CD4-positive, alpha-beta T cell (primary cell): ENCODE data around the gene LRRC36. TPM values are rescaled to one million over a fixed set of nuclear protein-coding genes. Genes with fewer than 3 reads are reported as not detected.

ENCODE experiments used
- ATAC-seq: fragments of 200-7000 bp; cut with Tn5 transposase; one replicate; pipeline ENCODE4 v1.10.0; 2022; ENCODE audit warnings: mild to moderate bottlenecking; ENCODE audit not compliant: poor library complexity
- CTCF ChIA-PET: fragments of 350-600 bp; sonication (Branson Sonifier 250); formaldehyde crosslinking; loops from one replicate; lab custom pipeline; 2021; ENCODE audit warnings: antibody characterized with exemption, inconsistent platforms; lab: Charles Lee
- POLR2A ChIA-PET: fragments of 350-600 bp; sonication (Branson Sonifier 250); formaldehyde crosslinking; loops from one replicate; lab custom pipeline; 2021; ENCODE audit warnings: antibody characterized with exemption, inconsistent platforms; lab: Charles Lee
- DNase-seq, 14 experiments: peaks; one replicate each; pipeline ENCODE4 v3.0.0-alpha.2; 2013 to 2020; ENCODE audit warnings: mixed read lengths in 2 of 14
- H3K27ac ChIP-seq, 2 donors: one replicate each; pipeline versions ENCODE4 v1.5.1 to v1.7.0; 2013; ENCODE audit warnings: low read length in 2 of 2, low read depth in 1 of 2, mild to moderate bottlenecking in 1 of 2
- H3K27me3 ChIP-seq, 2 experiments: 1 replicate in 1 of 2; 2 replicates in 1 of 2; pipeline versions ENCODE4 v1.6.1 to v1.7.0; 2013; ENCODE audit warnings: low read length in 2 of 2, control low read depth in 1 of 2, mild to moderate bottlenecking in 1 of 2, moderate library complexity in 1 of 2; ENCODE audit not compliant: insufficient read depth in 2 of 2, control insufficient read depth in 1 of 2
- H3K36me3 ChIP-seq: one replicate; pipeline ENCODE4 v1.6.1; 2013; ENCODE audit warnings: low read length, control low read depth; ENCODE audit not compliant: insufficient read depth
- H3K4me1 ChIP-seq: one replicate; pipeline ENCODE4 v1.6.1; 2013; ENCODE audit warnings: low read length, control low read depth; ENCODE audit not compliant: insufficient read depth
- H3K4me3 ChIP-seq: one replicate; pipeline ENCODE4 v1.5.1; 2013; ENCODE audit warnings: mild to moderate bottlenecking, low read length, moderate library complexity
- H3K9me3 ChIP-seq, 2 experiments: 1 replicate in 1 of 2; 2 replicates in 1 of 2; pipeline versions ENCODE4 v1.6.1 to v1.7.0; 2013; ENCODE audit warnings: low read length in 2 of 2, mild to moderate bottlenecking in 2 of 2, control low read depth in 1 of 2, moderate library complexity in 1 of 2; ENCODE audit not compliant: control insufficient read depth in 1 of 2, insufficient read depth in 1 of 2
- H3K27ac Mint-ChIP-seq: one replicate; pipeline ENCODE4 v1.8.0; 2020; ENCODE audit warnings: mixed read lengths
- H3K27me3 Mint-ChIP-seq: one replicate; pipeline ENCODE4 v1.8.0; 2021; ENCODE audit warnings: mixed read lengths
- H3K36me3 Mint-ChIP-seq: one replicate; pipeline ENCODE4 v1.8.0; 2021; ENCODE audit warnings: low read depth, mixed read lengths
- H3K4me1 Mint-ChIP-seq: one replicate; pipeline ENCODE4 v1.8.0; 2021; ENCODE audit warnings: low read depth, mixed read lengths
- H3K4me3 Mint-ChIP-seq: one replicate; pipeline ENCODE4 v1.8.0; 2020; ENCODE audit warnings: mild to moderate bottlenecking, mixed read lengths
- H3K9me3 Mint-ChIP-seq: one replicate; pipeline ENCODE4 v1.8.0; 2020; ENCODE audit warnings: mixed read lengths
- CTCF ChIP-seq: fragments of 200-600 bp; IDR thresholded peaks from one replicate; pipeline ENCODE4 v1.8.0; 2022; ENCODE audit warnings: antibody characterized with exemption, mild to moderate bottlenecking
- intact Hi-C, 2 experiments: fragments of 100-400 bp; cut with DNase I in 1 of 2; cut with micrococcal nuclease in 1 of 2; formaldehyde crosslinking; loops; one replicate each; pipeline versions ENCODE4 v1.15.1 to v1.9.0; 2023 to 2025; cut with DNase I, micrococcal nuclease
- total RNA-seq, 174 experiments: library from RNA in 2 of 174; stranded (reverse) in 2 of 174; gene quantifications; one replicate each; pipeline ENCODE4 v1.2.3 and lab custom pipeline; 2021 to 2026

LRRC36 gene
- total RNA-seq, 2 experiments from 2014 or later, result not detected

- Histone ChIP-seq H3K36me3 (no peaks in the 10 kb centered on the region), H3K27me3 (no peaks in the 10 kb centered on the region), H3K4me3 (no peak overlapping the region), H3K27ac (no peak overlapping the region), H3K4me1 (no peaks in the 10 kb centered on the region), H3K9me3 (no peaks in the 10 kb centered on the region)
- Mint-ChIP-seq H3K27ac (no peak overlapping the region), H3K36me3 (no peaks in the 10 kb centered on the region), H3K4me1 (peaks cover 16% of the 10 kb centered on the region), H3K9me3 (no peaks in the 10 kb centered on the region), H3K4me3 (no peak overlapping the region), H3K27me3 (peaks cover 14% of the 10 kb centered on the region)
- no peak for ATAC-seq
- intact Hi-C loops, result no loop called here
- DNase-seq, result no peak
- no peak for TF ChIP-seq CTCF
- CTCF ChIA-PET, result no interaction called here
- POLR2A ChIA-PET, result no interaction called here
These were observed 34.4 kb downstream of the LRRC36 start for GRCh38 chr16:67361038-67361437.

- no peaks in the 10 kb centered on the region for H3K27me3 ChIP-seq
- H3K4me1 Mint-ChIP-seq, result peaks cover 16% of the 10 kb centered on the region
- no peak overlapping the region for H3K4me3 ChIP-seq
- peak overlapping the region in 1 of 2 donors; percentile 4 for H3K27ac ChIP-seq
- intact Hi-C loops, result no loop called here
- ATAC-seq, result no peak
- no peak overlapping the region for H3K4me3 Mint-ChIP-seq
- no peaks in the 10 kb centered on the region for H3K36me3 ChIP-seq
- peak in 1 of 14 experiments; percentile 5 for DNase-seq
- POLR2A ChIA-PET, result interaction anchor here (0.8 kb wide), 1 partner anchor 8 kb away, joined by 3 read pairs; no protein-coding TSS in a partner anchor
- TF ChIP-seq CTCF, result no peak
- H3K9me3 ChIP-seq, result no peaks in the 10 kb centered on the region
- H3K36me3 Mint-ChIP-seq, result no peaks in the 10 kb centered on the region
- CTCF ChIA-PET, result interaction anchor here (0.5 kb wide), 1 partner anchor 9 kb away, joined by 5 read pairs; no protein-coding TSS in a partner anchor
- H3K4me1 ChIP-seq, result no peaks in the 10 kb centered on the region
- no peaks in the 10 kb centered on the region for H3K9me3 Mint-ChIP-seq
- no peaks in the 10 kb centered on the region for H3K27me3 Mint-ChIP-seq
- H3K27ac Mint-ChIP-seq, result peak overlapping the region; percentile 25
These were observed 38.1 kb downstream of the LRRC36 start for GRCh38 chr16:67364600-67365235.

GRCh38 chr16:67370661-67371060, 44.0 kb downstream of the LRRC36 start:
- ChIA-PET POLR2A (no interaction called here), CTCF (no interaction called here)
- Mint-ChIP-seq H3K36me3 (no peaks in the 10 kb centered on the region), H3K27ac (no peak overlapping the region), H3K27me3 (peaks cover 14% of the 10 kb centered on the region), H3K4me1 (no peaks in the 10 kb centered on the region), H3K9me3 (no peaks in the 10 kb centered on the region), H3K4me3 (no peak overlapping the region)
- H3K9me3 ChIP-seq, result no peaks in the 10 kb centered on the region
- no peaks in the 10 kb centered on the region for H3K27me3 ChIP-seq
- DNase-seq (no peak), ATAC-seq (no peak)
- no peak overlapping the region for H3K4me3 ChIP-seq
- no peak overlapping the region for H3K27ac ChIP-seq
- no peaks in the 10 kb centered on the region for H3K36me3 ChIP-seq
- no peak for TF ChIP-seq CTCF
- intact Hi-C loops, result no loop called here
- no peaks in the 10 kb centered on the region for H3K4me1 ChIP-seq
